GM12878 (cell line): ENCODE data around the gene DACH2. TPM values are rescaled to one million over a fixed set of nuclear protein-coding genes. Genes with fewer than 3 reads are reported as not detected.

Experiments used
- ATAC-seq: fragments of 200-7000 bp; cut with Tn5 transposase; 3 replicates; pipeline ENCODE4 v1.9.1; 2020; ENCODE audit warnings: mild to moderate bottlenecking, moderate library complexity
- BruUV-seq: library from RNA; stranded (reverse); fragments of 400-500 nt; replicated peaks from 2 replicates; lab custom pipeline; 2021; lab: Mats Ljungman, UMichigan
- CTCF ChIA-PET: fragments of 300-600 bp; sonication (Branson Sonifier 250); formaldehyde crosslinking; extraction: SDS; loops from one replicate; lab custom pipeline; 2021; ENCODE audit warnings: inconsistent platforms; lab: Yijun Ruan, JAX
- POLR2A ChIA-PET: fragments of 350-600 bp; formaldehyde crosslinking; extraction: SDS; loops from one replicate; lab custom pipeline; 2021; ENCODE audit warnings: inconsistent platforms; lab: Charles Lee
- RAD21 ChIA-PET: fragments of 300-600 bp; sonication (Branson Sonifier 250); formaldehyde crosslinking; loops from one replicate; lab custom pipeline; 2023; ENCODE audit warnings: antibody characterized with exemption; ENCODE audit not compliant: unreplicated experiment; lab: Charles Lee
- SMC1A ChIA-PET: fragments of 300-600 bp; sonication (Branson Sonifier 250); formaldehyde crosslinking; loops from one replicate; lab custom pipeline; 2023; ENCODE audit not compliant: unreplicated experiment, uncharacterized antibody; lab: Charles Lee
- DNase-seq: peaks from one replicate; pipeline ENCODE4 v3.0.0-alpha.2; 2011; ENCODE audit warnings: low read depth, low spot score
- FAIRE-seq: peaks from 3 replicates; lab custom pipeline; 2011; peaks lifted over from hg19 to GRCh38; lab: Jason Lieb, UNC
- H2AFZ ChIP-seq: 2 replicates; pipeline ENCODE4 v1.6.0; 2011; ENCODE audit warnings: low read depth, low read length, control low read depth; ENCODE audit not compliant: control insufficient read depth
- H3K27ac ChIP-seq: 2 replicates; pipeline ENCODE4 v1.5.1; 2011; ENCODE audit warnings: control low read depth; ENCODE audit not compliant: control insufficient read depth, insufficient read depth
- H3K27me3 ChIP-seq, 2 experiments: replicated peaks in 1 of 2; 2 replicates each; pipeline versions ENCODE4 v1.6.0 to v1.6.1; 2011; ENCODE audit warnings: low read length in 1 of 2; ENCODE audit not compliant: control insufficient read depth in 2 of 2, insufficient read depth in 2 of 2
- H3K36me3 ChIP-seq, 2 experiments: 2 replicates each; pipeline ENCODE4 v1.5.1; 2011; ENCODE audit warnings: low read length in 1 of 2; ENCODE audit not compliant: control insufficient read depth in 2 of 2, insufficient read depth in 2 of 2
- H3K4me1 ChIP-seq: 2 replicates; pipeline ENCODE4 v1.6.1; 2011; ENCODE audit warnings: mild to moderate bottlenecking, low read length, moderate library complexity, mixed read lengths; ENCODE audit not compliant: control insufficient read depth, insufficient read depth
- H3K4me2 ChIP-seq: 2 replicates; pipeline ENCODE4 v1.6.0; 2011; ENCODE audit warnings: control low read depth; ENCODE audit not compliant: control insufficient read depth, insufficient read depth
- H3K4me3 ChIP-seq: fragments of 200-600 bp; sonication (generic); 2 replicates; pipeline ENCODE4 v1.5.1; 2016
- H3K79me2 ChIP-seq: 2 replicates; pipeline ENCODE4 v1.6.0; 2011; ENCODE audit warnings: low read length; ENCODE audit not compliant: control insufficient read depth, insufficient read depth
- H3K9ac ChIP-seq: 2 replicates; pipeline ENCODE4 v1.8.0; 2011; ENCODE audit warnings: low read length, control low read depth, mixed read lengths; ENCODE audit not compliant: control insufficient read depth, insufficient read depth
- H3K9me3 ChIP-seq: replicated peaks from 3 replicates; pipeline ENCODE4 v1.5.1; 2011; ENCODE audit warnings: mild to moderate bottlenecking, low read length; ENCODE audit not compliant: control insufficient read depth, insufficient read depth
- H4K20me1 ChIP-seq: 2 replicates; pipeline ENCODE4 v1.6.0; 2011; ENCODE audit not compliant: control insufficient read depth, insufficient read depth
- BACH1 ChIP-seq: fragments of 450-650 bp; IDR thresholded peaks from 2 replicates; pipeline ENCODE4 v1.6.1; 2017; ENCODE audit warnings: mild to moderate bottlenecking, borderline replicate concordance
- BRCA1 ChIP-seq: IDR thresholded peaks from 2 replicates; pipeline ENCODE4 v1.6.1; 2011; ENCODE audit warnings: low read depth, low read length, improper control_type of control experiment
- CBX5 ChIP-seq: sonication (generic); IDR thresholded peaks from 2 replicates; pipeline ENCODE4 v1.6.1; 2016; ENCODE audit warnings: low read depth, moderate library complexity, mild to moderate bottlenecking, inconsistent platforms
- CEBPB ChIP-seq, 2 experiments: fragments of 150-350 bp in 1 of 2; IDR thresholded peaks; 2 replicates each; pipeline ENCODE4 v1.6.1; 2012 to 2014; ENCODE audit warnings: low read depth in 2 of 2, low read length in 2 of 2, borderline replicate concordance in 1 of 2, inconsistent platforms in 1 of 2
- FOXK2 ChIP-seq: fragments of 450-650 bp; IDR thresholded peaks from 2 replicates; pipeline ENCODE4 v1.6.1; 2017; ENCODE audit warnings: mild to moderate bottlenecking, moderate library complexity
- JUNB ChIP-seq: IDR thresholded peaks from 2 replicates; pipeline ENCODE4 v1.6.1; 2016; ENCODE audit warnings: antibody characterized with exemption, mild to moderate bottlenecking
- NR2F1 ChIP-seq: fragments of 450-650 bp; conservative IDR thresholded peaks from 2 replicates; pipeline ENCODE4 v1.6.1; 2017; ENCODE audit warnings: mild to moderate bottlenecking
- PAX8 ChIP-seq: fragments of 450-650 bp; IDR thresholded peaks from 2 replicates; pipeline ENCODE4 v1.6.1; 2017; ENCODE audit warnings: mild to moderate bottlenecking, moderate library complexity
- POLR2AphosphoS2 ChIP-seq: IDR thresholded peaks from 2 replicates; pipeline ENCODE4 v1.6.1; 2011; ENCODE audit warnings: low read depth, mild to moderate bottlenecking, low read length, improper control_type of control experiment, moderate library complexity
- RBBP5 ChIP-seq: fragments of 200-600 bp; sonication (generic); conservative IDR thresholded peaks from 2 replicates; pipeline ENCODE4 v1.6.1; 2016
- SIX5 ChIP-seq: IDR thresholded peaks from 2 replicates; pipeline ENCODE4 v1.6.1; 2011; ENCODE audit warnings: mild to moderate bottlenecking, low read depth, low read length, moderate library complexity; ENCODE audit not compliant: severe bottlenecking
- SPI1 ChIP-seq: IDR thresholded peaks from 2 replicates; pipeline ENCODE4 v1.6.1; 2011; ENCODE audit warnings: low read depth, mild to moderate bottlenecking, low read length, moderate library complexity, borderline replicate concordance; ENCODE audit not compliant: insufficient read depth
- SRF ChIP-seq, 2 experiments: IDR thresholded peaks; 2 replicates each; pipeline ENCODE4 v1.6.1; 2011; ENCODE audit warnings: low read depth in 2 of 2, low read length in 2 of 2, mild to moderate bottlenecking in 1 of 2, moderate library complexity in 1 of 2
- TCF12 ChIP-seq: IDR thresholded peaks from 2 replicates; pipeline ENCODE4 v1.6.1; 2011; ENCODE audit warnings: low read depth, mild to moderate bottlenecking, low read length
- TCF7 ChIP-seq: IDR thresholded peaks from 2 replicates; pipeline ENCODE4 v1.6.1; 2014; ENCODE audit warnings: antibody characterized with exemption, borderline replicate concordance
- USF2 ChIP-seq: IDR thresholded peaks from 2 replicates; pipeline ENCODE4 v1.6.1; 2011; ENCODE audit warnings: low read depth, low read length, improper control_type of control experiment, borderline replicate concordance
- ZNF24 ChIP-seq: fragments of 450-650 bp; IDR thresholded peaks from 2 replicates; pipeline ENCODE4 v1.6.1; 2017; ENCODE audit warnings: antibody characterized with exemption, mild to moderate bottlenecking
- ZZZ3 ChIP-seq: IDR thresholded peaks from 2 replicates; pipeline ENCODE4 v1.6.1; 2011; ENCODE audit warnings: low read depth; ENCODE audit not compliant: control insufficient read depth, insufficient read length
- WGBS: methylation state at CpG from one replicate; pipeline ENCODE4 v1.1.6; 2016; ENCODE audit warnings: low lambda C conversion rate; ENCODE audit not compliant: insufficient replicate concordance, insufficient coverage; ENCODE audit errors: missing lambda C conversion rate; 5-methylcytosine and 5-hydroxymethylcytosine counted together
- in situ Hi-C: fragments of 300-500 bp; cut with MboI; formaldehyde crosslinking; loops from 9 replicates; pipeline ENCODE4 v1.14.3; 2018; ENCODE audit warnings: mixed read lengths
- intact Hi-C: fragments of 100-400 bp; cut with micrococcal nuclease; formaldehyde crosslinking; loops from one replicate; pipeline ENCODE4 v1.14.2; 2022; ENCODE audit not compliant: unreplicated experiment
- polyA plus RNA-seq, 11 experiments: library from polyadenylated mRNA; depleted of rRNA in 4 of 11; unstranded in 6 of 11; stranded (reverse) in 5 of 11; fragments of >200 nt; fragmentation: Nextera tagmentation in 4 of 11; fragmentation: Illumina TruSeq in 1 of 11; extraction: Ambion mirVana in 4 of 11; extraction: Trizol in 1 of 11; gene quantifications; 1 replicate in 1 of 11; 2 replicates in 10 of 11; pipeline versions ENCODE4 v1.2.1 to v1.2.3, GENCODE V29; 2011 to 2016; ENCODE audit warnings: inconsistent platforms in 2 of 11, missing spikeins in 2 of 11, low read depth in 1 of 11
- total RNA-seq, 4 experiments: library from RNA; depleted of rRNA in 3 of 4; stranded (reverse); fragments of >200 nt in 3 of 4; fragmentation: Illumina TruSeq in 1 of 4; extraction: Trizol in 1 of 4; gene quantifications; 2 replicates each; pipeline versions ENCODE4 v1.2.1 to v1.2.3, GENCODE V29; 2013 to 2021
- TF ChIP-seq, protein P1 (sequence below): fragments of 450-650 bp; IDR thresholded peaks from 2 replicates; pipeline ENCODE4 v1.6.1; 2017; ENCODE audit warnings: mild to moderate bottlenecking, low read depth, inconsistent platforms; ENCODE audit not compliant: poor library complexity, severe bottlenecking
- TF ChIP-seq, protein P2 (sequence below): fragments of 450-650 bp; formaldehyde crosslinking; IDR thresholded peaks from 2 replicates; pipeline ENCODE4 v1.4.0; 2020; ENCODE audit warnings: mild to moderate bottlenecking, moderate library complexity

DACH2 gene
- total and polyA plus RNA-seq, 10 of the 15 experiments (the other 5 are each of a cell fraction or from before 2014, with no cell fraction given), result 0.03 to 0.19 (median 0.07) TPM; not detected in 6

DNA sequence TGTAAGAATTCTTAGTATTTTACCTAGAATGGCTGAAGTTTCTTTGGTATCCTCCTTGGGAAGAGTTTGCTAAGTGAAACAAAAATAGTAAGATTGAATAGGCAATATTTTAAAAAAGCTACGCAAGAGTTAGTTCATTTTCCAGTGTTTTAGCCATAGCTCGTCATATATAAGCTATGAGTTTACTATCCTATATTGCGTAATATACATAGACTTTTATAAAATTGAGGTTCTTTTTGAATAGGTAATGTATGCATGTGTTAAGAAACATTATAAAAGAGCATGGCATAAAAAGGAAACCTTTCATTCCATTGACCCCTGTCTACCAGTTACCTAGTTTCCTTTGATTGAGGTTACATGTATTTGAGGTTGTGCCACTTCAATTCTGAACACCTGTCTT is 67.0 kb downstream of the DACH2 start:
- DNase-seq (no peak), ATAC-seq (no peak), FAIRE-seq (no peak)
- intact Hi-C loops (no loop called here), in situ Hi-C loops (no loop called here)
- Histone ChIP-seq H3K4me2 (no peak overlapping the region), H3K9ac (no peak overlapping the region), H3K9me3 (no peaks in the 10 kb centered on the region), H3K79me2 (no peaks in the 10 kb centered on the region), H3K4me3 (no peak overlapping the region), H2AFZ (no peak overlapping the region), H3K27ac (no peak overlapping the region), H3K36me3 (no peaks in the 10 kb centered on the region), H3K4me1 (no peaks in the 10 kb centered on the region), H3K27me3 (no peaks in the 10 kb centered on the region), H4K20me1 (no peaks in the 10 kb centered on the region)
- BruUV-seq, result no TSS peak
- ChIA-PET POLR2A (no interaction called here), RAD21 (no interaction called here), SMC1A (no interaction called here), CTCF (interaction anchor here (1.0 kb wide), 1 partner anchor 10 kb away, joined by 3 read pairs; no protein-coding TSS in a partner anchor)
- 8% methylated on average over 3 of the region's 3 CpGs for WGBS
- no peak for TF ChIP-seq NR2F1
- no peak for TF ChIP-seq RBBP5
- no peak for TF ChIP-seq USF2
- TF ChIP-seq SRF (IDR thresholded peaks at IDR 0.05; ENCODE audit: low read depth in 2 of 2, low read length in 2 of 2), result no peak
- TF ChIP-seq SIX5, result no peak
- TF ChIP-seq TCF12, result no peak
- TF ChIP-seq SPI1, result no peak
- TF ChIP-seq CEBPB (IDR thresholded peaks at IDR 0.05; ENCODE audit: borderline replicate concordance in 1 of 2, low read depth in 2 of 2, low read length in 2 of 2), result no peak
- TF ChIP-seq ZNF24, result no peak
- TF ChIP-seq, protein P1, sequence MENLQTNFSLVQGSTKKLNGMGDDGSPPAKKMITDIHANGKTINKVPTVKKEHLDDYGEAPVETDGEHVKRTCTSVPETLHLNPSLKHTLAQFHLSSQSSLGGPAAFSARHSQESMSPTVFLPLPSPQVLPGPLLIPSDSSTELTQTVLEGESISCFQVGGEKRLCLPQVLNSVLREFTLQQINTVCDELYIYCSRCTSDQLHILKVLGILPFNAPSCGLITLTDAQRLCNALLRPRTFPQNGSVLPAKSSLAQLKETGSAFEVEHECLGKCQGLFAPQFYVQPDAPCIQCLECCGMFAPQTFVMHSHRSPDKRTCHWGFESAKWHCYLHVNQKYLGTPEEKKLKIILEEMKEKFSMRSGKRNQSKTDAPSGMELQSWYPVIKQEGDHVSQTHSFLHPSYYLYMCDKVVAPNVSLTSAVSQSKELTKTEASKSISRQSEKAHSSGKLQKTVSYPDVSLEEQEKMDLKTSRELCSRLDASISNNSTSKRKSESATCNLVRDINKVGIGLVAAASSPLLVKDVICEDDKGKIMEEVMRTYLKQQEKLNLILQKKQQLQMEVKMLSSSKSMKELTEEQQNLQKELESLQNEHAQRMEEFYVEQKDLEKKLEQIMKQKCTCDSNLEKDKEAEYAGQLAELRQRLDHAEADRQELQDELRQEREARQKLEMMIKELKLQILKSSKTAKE, result no peak
- TF ChIP-seq POLR2AphosphoS2, result no peak
- TF ChIP-seq ZZZ3, result no peak
- TF ChIP-seq, protein P2, sequence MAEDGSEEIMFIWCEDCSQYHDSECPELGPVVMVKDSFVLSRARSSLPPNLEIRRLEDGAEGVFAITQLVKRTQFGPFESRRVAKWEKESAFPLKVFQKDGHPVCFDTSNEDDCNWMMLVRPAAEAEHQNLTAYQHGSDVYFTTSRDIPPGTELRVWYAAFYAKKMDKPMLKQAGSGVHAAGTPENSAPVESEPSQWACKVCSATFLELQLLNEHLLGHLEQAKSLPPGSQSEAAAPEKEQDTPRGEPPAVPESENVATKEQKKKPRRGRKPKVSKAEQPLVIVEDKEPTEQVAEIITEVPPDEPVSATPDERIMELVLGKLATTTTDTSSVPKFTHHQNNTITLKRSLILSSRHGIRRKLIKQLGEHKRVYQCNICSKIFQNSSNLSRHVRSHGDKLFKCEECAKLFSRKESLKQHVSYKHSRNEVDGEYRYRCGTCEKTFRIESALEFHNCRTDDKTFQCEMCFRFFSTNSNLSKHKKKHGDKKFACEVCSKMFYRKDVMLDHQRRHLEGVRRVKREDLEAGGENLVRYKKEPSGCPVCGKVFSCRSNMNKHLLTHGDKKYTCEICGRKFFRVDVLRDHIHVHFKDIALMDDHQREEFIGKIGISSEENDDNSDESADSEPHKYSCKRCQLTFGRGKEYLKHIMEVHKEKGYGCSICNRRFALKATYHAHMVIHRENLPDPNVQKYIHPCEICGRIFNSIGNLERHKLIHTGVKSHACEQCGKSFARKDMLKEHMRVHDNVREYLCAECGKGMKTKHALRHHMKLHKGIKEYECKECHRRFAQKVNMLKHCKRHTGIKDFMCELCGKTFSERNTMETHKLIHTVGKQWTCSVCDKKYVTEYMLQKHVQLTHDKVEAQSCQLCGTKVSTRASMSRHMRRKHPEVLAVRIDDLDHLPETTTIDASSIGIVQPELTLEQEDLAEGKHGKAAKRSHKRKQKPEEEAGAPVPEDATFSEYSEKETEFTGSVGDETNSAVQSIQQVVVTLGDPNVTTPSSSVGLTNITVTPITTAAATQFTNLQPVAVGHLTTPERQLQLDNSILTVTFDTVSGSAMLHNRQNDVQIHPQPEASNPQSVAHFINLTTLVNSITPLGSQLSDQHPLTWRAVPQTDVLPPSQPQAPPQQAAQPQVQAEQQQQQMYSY (CRISPR knock-in tag), result no peak
- no peak for TF ChIP-seq PAX8
- no peak for TF ChIP-seq BRCA1
- no peak for TF ChIP-seq TCF7
- no peak for TF ChIP-seq BACH1
- TF ChIP-seq JUNB, result no peak
- TF ChIP-seq CBX5, result no peak
- TF ChIP-seq FOXK2, result no peak
- TF ChIP-seq, all 136 proteins: peak for 0
